GM23338 (cell line): Measurements from ENCODE around the gene IL4I1. TPM values are rescaled to one million over a fixed set of nuclear protein-coding genes. Genes with fewer than 3 reads are reported as not detected.

Source experiments
- ATAC-seq: fragments of 200-7000 bp; cut with Tn5 transposase; 3 replicates; pipeline ENCODE4 v1.9.1; 2020
- DNase-seq: peaks from one replicate; pipeline ENCODE4 v3.0.0-alpha.2; 2015; ENCODE audit warnings: low spot score
- H2AFZ ChIP-seq: fragments of 200-600 bp; sonication (generic); 2 replicates; pipeline ENCODE4 v1.8.0; 2016; ENCODE audit warnings: antibody characterized with exemption, mild to moderate bottlenecking, moderate library complexity
- H3F3A ChIP-seq: fragments of 200-600 bp; sonication (generic); replicated peaks from 2 replicates; pipeline ENCODE4 v1.8.0; 2017; ENCODE audit warnings: antibody characterized with exemption, mixed run types, low read depth
- H3K27ac ChIP-seq: fragments of 200-600 bp; sonication (generic); 2 replicates; pipeline ENCODE4 v1.6.1; 2016; ENCODE audit warnings: low read depth
- H3K27me3 ChIP-seq: fragments of 200-600 bp; sonication (generic); 2 replicates; pipeline ENCODE4 v1.8.0; 2016; ENCODE audit warnings: mild to moderate bottlenecking, mixed run types, moderate library complexity; ENCODE audit not compliant: insufficient read depth
- H3K36me3 ChIP-seq: fragments of 200-600 bp; sonication (generic); 2 replicates; pipeline ENCODE4 v1.8.0; 2016; ENCODE audit warnings: mild to moderate bottlenecking; ENCODE audit not compliant: insufficient read depth
- H3K4me1 ChIP-seq: fragments of 200-600 bp; sonication (generic); 2 replicates; pipeline ENCODE4 v1.8.0; 2016; ENCODE audit warnings: mild to moderate bottlenecking, moderate library complexity; ENCODE audit not compliant: insufficient read depth
- H3K4me2 ChIP-seq: fragments of 200-600 bp; sonication (generic); 2 replicates; pipeline ENCODE4 v1.7.1; 2017; ENCODE audit warnings: mixed run types
- H3K4me3 ChIP-seq: fragments of 200-600 bp; sonication (generic); 2 replicates; pipeline ENCODE4 v1.6.1; 2016; ENCODE audit warnings: mixed run types
- H3K79me2 ChIP-seq: fragments of 200-600 bp; sonication (generic); replicated peaks from 2 replicates; pipeline ENCODE4 v1.8.0; 2017; ENCODE audit warnings: mild to moderate bottlenecking; ENCODE audit not compliant: insufficient read depth
- H3K9me2 ChIP-seq: fragments of 200-600 bp; sonication (generic); 2 replicates; pipeline ENCODE4 v1.8.0; 2017; ENCODE audit not compliant: insufficient read depth
- H4K20me1 ChIP-seq: fragments of 200-600 bp; sonication (generic); replicated peaks from 2 replicates; pipeline ENCODE4 v1.8.0; 2017; ENCODE audit warnings: mild to moderate bottlenecking; ENCODE audit not compliant: insufficient read depth
- H3K27ac Mint-ChIP-seq: 2 replicates; pipeline ENCODE4 v1.8.0; 2020; ENCODE audit warnings: inconsistent platforms, mild to moderate bottlenecking, moderate library complexity, mixed read lengths
- H3K27me3 Mint-ChIP-seq: 3 replicates; pipeline ENCODE4 v1.8.0; 2022; ENCODE audit warnings: low read depth, mild to moderate bottlenecking, moderate library complexity, mixed read lengths, inconsistent platforms; ENCODE audit not compliant: insufficient read depth, poor library complexity
- H3K36me3 Mint-ChIP-seq: 3 replicates; pipeline ENCODE4 v1.8.0; 2021; ENCODE audit warnings: low read depth, mild to moderate bottlenecking, inconsistent platforms, moderate library complexity, mixed read lengths
- H3K4me1 Mint-ChIP-seq: 3 replicates; pipeline ENCODE4 v1.8.0; 2020; ENCODE audit warnings: mild to moderate bottlenecking, inconsistent platforms, mixed read lengths
- H3K4me3 Mint-ChIP-seq: 3 replicates; pipeline ENCODE4 v1.8.0; 2021; ENCODE audit warnings: moderate library complexity, mild to moderate bottlenecking, inconsistent platforms, mixed read lengths
- H3K9me3 Mint-ChIP-seq: 3 replicates; pipeline ENCODE4 v1.8.0; 2020; ENCODE audit warnings: moderate library complexity, mild to moderate bottlenecking, inconsistent platforms, mixed read lengths
- CREB1 ChIP-seq: fragments of 250-450 bp; sonication (Bioruptor Pico); IDR thresholded peaks from 2 replicates; pipeline ENCODE4 v1.5.0; 2020; ENCODE audit warnings: low read depth, mild to moderate bottlenecking, moderate library complexity
- CTCF ChIP-seq, 2 experiments: fragments of 200-600 bp in 1 of 2; sonication (generic) in 1 of 2; conservative IDR thresholded peaks; 2 replicates each; pipeline versions ENCODE4 v1.5.1 to v1.6.1; 2016 to 2017; ENCODE audit warnings: antibody characterized with exemption in 2 of 2, low read depth in 2 of 2, mild to moderate bottlenecking in 2 of 2, moderate library complexity in 1 of 2
- ETS1 ChIP-seq: IDR thresholded peaks from 2 replicates; pipeline ENCODE4 v1.6.1; 2016; ENCODE audit warnings: antibody characterized with exemption
- EZH2 ChIP-seq: fragments of 200-600 bp; sonication (generic); IDR thresholded peaks from one replicate; pipeline ENCODE4 v1.8.0; 2017; ENCODE audit warnings: antibody characterized with exemption, mild to moderate bottlenecking, low read depth; ENCODE audit not compliant: unreplicated experiment
- EZH2phosphoT487 ChIP-seq: fragments of 200-600 bp; sonication (generic); IDR thresholded peaks from one replicate; pipeline ENCODE4 v1.8.1; 2018; ENCODE audit warnings: antibody characterized with exemption; ENCODE audit not compliant: unreplicated experiment
- JUNB ChIP-seq: IDR thresholded peaks from one replicate; pipeline ENCODE4 v1.6.1; 2016; ENCODE audit warnings: antibody characterized with exemption; ENCODE audit not compliant: unreplicated experiment
- NANOG ChIP-seq: IDR thresholded peaks from 2 replicates; pipeline ENCODE4 v1.6.1; 2016; ENCODE audit warnings: antibody characterized with exemption, borderline replicate concordance
- POLR2AphosphoS5 ChIP-seq: IDR thresholded peaks from 2 replicates; pipeline ENCODE4 v1.6.1; 2016; ENCODE audit warnings: antibody characterized with exemption, low read depth
- REST ChIP-seq: IDR thresholded peaks from one replicate; pipeline ENCODE4 v1.6.1; 2018; ENCODE audit warnings: antibody characterized with exemption; ENCODE audit not compliant: unreplicated experiment
- STAT1 ChIP-seq: IDR thresholded peaks from one replicate; pipeline ENCODE4 v1.6.1; 2016; ENCODE audit warnings: antibody characterized with exemption; ENCODE audit not compliant: unreplicated experiment
- ZNF114 ChIP-seq: fragments of 250-450 bp; sonication (Bioruptor Pico); IDR thresholded peaks from 2 replicates; pipeline ENCODE4 v1.5.0; 2020; ENCODE audit warnings: mild to moderate bottlenecking, moderate library complexity
- ZNF331 ChIP-seq: fragments of 250-450 bp; sonication (Bioruptor Pico); IDR thresholded peaks from 2 replicates; pipeline ENCODE4 v1.5.0; 2020; ENCODE audit warnings: low read depth, mild to moderate bottlenecking, moderate library complexity
- ZNF462 ChIP-seq: fragments of 250-450 bp; sonication (Bioruptor Pico); IDR thresholded peaks from 2 replicates; pipeline ENCODE4 v1.5.0; 2020; ENCODE audit warnings: mild to moderate bottlenecking, moderate library complexity
- polyA plus RNA-seq: library from polyadenylated mRNA; unstranded; fragments of >200 nt; fragmentation: Nextera tagmentation; extraction: Ambion mirVana; gene quantifications from 2 replicates; pipeline ENCODE4 v1.2.1, GENCODE V29; 2016
- total RNA-seq: library from RNA; depleted of rRNA; stranded (reverse); fragments of >200 nt; shearing (Covaris generic); gene quantifications from 2 replicates; pipeline ENCODE4 v1.2.3, GENCODE V29; 2014

Gene IL4I1
- total and polyA plus RNA-seq, 2 experiments from 2014 or later: 0.60 to 0.69 TPM

GRCh38 chr19:49869484-49870308 is 27.0 kb downstream of the IL4I1 start:
- H4K20me1 ChIP-seq: peaks cover 8% of the 10 kb centered on the region
- DNase-seq: peak; percentile 100
- TF ChIP-seq CREB1 (CRISPR knock-in tag): peak; percentile 85
- TF ChIP-seq CTCF (conservative IDR thresholded peaks at IDR 0.05; ENCODE audit: low read depth in 2 of 2): no peak
- TF ChIP-seq ZNF331 (CRISPR knock-in tag): no peak
- TF ChIP-seq STAT1: no peak
- TF ChIP-seq REST: no peak
- no peak for TF ChIP-seq ZNF462 (CRISPR knock-in tag)
- TF ChIP-seq ETS1: no peak
- no peak for TF ChIP-seq NANOG
- TF ChIP-seq EZH2phosphoT487: no peak
- no peak for TF ChIP-seq JUNB
- TF ChIP-seq EZH2: no peak
- no peak for TF ChIP-seq ZNF114 (CRISPR knock-in tag)
- peak; percentile 66 for TF ChIP-seq POLR2AphosphoS5
- H2AFZ ChIP-seq: no peak overlapping the region
- H3F3A ChIP-seq: peaks cover 31% of the 10 kb centered on the region
- H3K4me3 ChIP-seq: peak overlapping the region; percentile 48
- Mint-ChIP-seq H3K36me3 (peaks cover 26% of the 10 kb centered on the region), H3K27me3 (peaks cover 21% of the 10 kb centered on the region), H3K27ac (no peak overlapping the region), H3K4me1 (peaks cover 32% of the 10 kb centered on the region), H3K4me3 (no peak overlapping the region; the same call in 2 of the 3 replicates), H3K9me3 (peaks cover 7% of the 10 kb centered on the region)
- peak overlapping the region; percentile 84 for H3K4me2 ChIP-seq
- H3K36me3 ChIP-seq: peaks cover 2% of the 10 kb centered on the region
- H3K79me2 ChIP-seq: peaks cover 24% of the 10 kb centered on the region
- H3K4me1 ChIP-seq: peaks cover 19% of the 10 kb centered on the region
- no peaks in the 10 kb centered on the region for H3K27me3 ChIP-seq
- H3K27ac ChIP-seq: peak overlapping the region; percentile 0; the same call in 1 of the 2 replicates
- no peaks in the 10 kb centered on the region for H3K9me2 ChIP-seq
- ATAC-seq: peak; percentile 69
